ENCODE measurements around the gene SH3GL2. TPM values are rescaled to one million over a fixed set of nuclear protein-coding genes. Genes with fewer than 3 reads are reported as not detected.

Gene SH3GL2
- polyA plus RNA-seq, 1 donor (not counting 4 experiments of a cell fraction or from before 2014, with no cell fraction given): not detected

GRCh38 chr9:17611342-17611741 is 32.5 kb downstream of the SH3GL2 start:
- no peak overlapping the region for H3K4me3 ChIP-seq (ENCODE audit: control insufficient read depth in 2 of 3, extremely low read depth in 1 of 3, insufficient read depth in 2 of 3, low read depth in 1 of 3, low read length in 3 of 3)
- TF ChIP-seq EZH2 (IDR thresholded peaks at IDR 0.05; ENCODE audit: low read length): no peak
- TF ChIP-seq, protein P1, sequence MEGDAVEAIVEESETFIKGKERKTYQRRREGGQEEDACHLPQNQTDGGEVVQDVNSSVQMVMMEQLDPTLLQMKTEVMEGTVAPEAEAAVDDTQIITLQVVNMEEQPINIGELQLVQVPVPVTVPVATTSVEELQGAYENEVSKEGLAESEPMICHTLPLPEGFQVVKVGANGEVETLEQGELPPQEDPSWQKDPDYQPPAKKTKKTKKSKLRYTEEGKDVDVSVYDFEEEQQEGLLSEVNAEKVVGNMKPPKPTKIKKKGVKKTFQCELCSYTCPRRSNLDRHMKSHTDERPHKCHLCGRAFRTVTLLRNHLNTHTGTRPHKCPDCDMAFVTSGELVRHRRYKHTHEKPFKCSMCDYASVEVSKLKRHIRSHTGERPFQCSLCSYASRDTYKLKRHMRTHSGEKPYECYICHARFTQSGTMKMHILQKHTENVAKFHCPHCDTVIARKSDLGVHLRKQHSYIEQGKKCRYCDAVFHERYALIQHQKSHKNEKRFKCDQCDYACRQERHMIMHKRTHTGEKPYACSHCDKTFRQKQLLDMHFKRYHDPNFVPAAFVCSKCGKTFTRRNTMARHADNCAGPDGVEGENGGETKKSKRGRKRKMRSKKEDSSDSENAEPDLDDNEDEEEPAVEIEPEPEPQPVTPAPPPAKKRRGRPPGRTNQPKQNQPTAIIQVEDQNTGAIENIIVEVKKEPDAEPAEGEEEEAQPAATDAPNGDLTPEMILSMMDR (optimal IDR thresholded peaks at IDR 0.05 in 1 of 3, IDR thresholded peaks at IDR 0.05 in 1 of 3, conservative IDR thresholded peaks at IDR 0.05 in 1 of 3; ENCODE audit: extremely low read depth in 1 of 3, insufficient read depth in 2 of 3, low read length in 3 of 3): no peak
- DNase-seq (ENCODE audit: low read depth, low spot score) (no peak), FAIRE-seq (no peak)
- no peaks in the 10 kb centered on the region for H3K9me3 ChIP-seq (ENCODE audit: control insufficient read depth, low read depth, low read length)
- H3K4me1 ChIP-seq (ENCODE audit: control insufficient read depth, extremely low read depth, insufficient read depth, low read length): no peaks in the 10 kb centered on the region
- no peak overlapping the region for H3K9ac ChIP-seq (ENCODE audit: control insufficient read depth, extremely low read depth, insufficient read depth, low read length)
- H3K27ac ChIP-seq (ENCODE audit: control insufficient read depth, insufficient read depth, low read length): no peak overlapping the region
- no peaks in the 10 kb centered on the region for H4K20me1 ChIP-seq (ENCODE audit: control insufficient read depth, extremely low read depth, insufficient read depth, low read length)
- H3K4me2 ChIP-seq (ENCODE audit: control insufficient read depth, extremely low read depth, insufficient read depth, low read depth, low read length): no peak overlapping the region
- no peaks in the 10 kb centered on the region for H3K79me2 ChIP-seq (ENCODE audit: control insufficient read depth, insufficient read depth, low read length)
- H3K27me3 ChIP-seq (ENCODE audit: control insufficient read depth, extremely low read depth, insufficient read depth, low read length): no peaks in the 10 kb centered on the region
- dilution Hi-C loops (cut with MboI; ENCODE audit: extremely low pct_ligation_motif_present, low sequenced_read_pairs): no loop called here
- no peak overlapping the region for H2AFZ ChIP-seq (ENCODE audit: control insufficient read depth, low read length)
- H3K9me1 ChIP-seq (ENCODE audit: control insufficient read depth, extremely low read depth, insufficient read depth, low read length): no peaks in the 10 kb centered on the region
- no peaks in the 10 kb centered on the region for H3K36me3 ChIP-seq (ENCODE audit: control insufficient read depth in 2 of 2, extremely low read depth in 1 of 2, insufficient read depth in 2 of 2, low read length in 2 of 2)

DNA sequence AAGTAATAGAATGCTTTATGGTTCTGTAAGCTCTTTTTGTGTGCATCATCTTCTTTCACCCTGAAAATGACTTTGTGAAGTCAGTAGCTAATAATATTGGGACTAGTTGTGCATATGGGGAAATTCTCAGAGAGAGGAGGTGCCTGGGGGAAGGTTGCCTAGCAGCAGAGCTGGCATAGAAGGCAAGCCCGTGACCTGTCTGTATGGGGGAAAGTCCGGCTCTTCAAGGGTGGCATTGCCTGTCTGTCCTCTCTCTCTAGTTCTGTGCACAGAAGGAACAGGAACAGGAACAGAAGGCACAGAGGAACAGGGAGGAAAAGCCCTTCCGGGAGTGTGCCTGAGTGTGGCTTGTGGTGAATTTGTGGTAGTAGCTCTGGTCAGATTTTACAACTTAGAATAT is 33.1 kb downstream of the SH3GL2 start:
- Histone ChIP-seq H4K20me1 (ENCODE audit: control insufficient read depth, extremely low read depth, insufficient read depth, low read length) (no peaks in the 10 kb centered on the region), H3K4me2 (ENCODE audit: control insufficient read depth, extremely low read depth, insufficient read depth, low read depth, low read length) (no peak overlapping the region), H3K27ac (ENCODE audit: control insufficient read depth, insufficient read depth, low read length) (no peak overlapping the region), H3K4me3 (ENCODE audit: control insufficient read depth in 2 of 3, extremely low read depth in 1 of 3, insufficient read depth in 2 of 3, low read depth in 1 of 3, low read length in 3 of 3) (no peak overlapping the region), H3K36me3 (ENCODE audit: control insufficient read depth in 2 of 2, extremely low read depth in 1 of 2, insufficient read depth in 2 of 2, low read length in 2 of 2) (no peaks in the 10 kb centered on the region), H3K9ac (ENCODE audit: control insufficient read depth, extremely low read depth, insufficient read depth, low read length) (no peak overlapping the region), H3K4me1 (ENCODE audit: control insufficient read depth, extremely low read depth, insufficient read depth, low read length) (no peaks in the 10 kb centered on the region), H3K9me1 (ENCODE audit: control insufficient read depth, extremely low read depth, insufficient read depth, low read length) (no peaks in the 10 kb centered on the region), H3K79me2 (ENCODE audit: control insufficient read depth, insufficient read depth, low read length) (no peaks in the 10 kb centered on the region), H2AFZ (ENCODE audit: control insufficient read depth, low read length) (no peak overlapping the region), H3K9me3 (ENCODE audit: control insufficient read depth, low read depth, low read length) (no peaks in the 10 kb centered on the region), H3K27me3 (ENCODE audit: control insufficient read depth, extremely low read depth, insufficient read depth, low read length) (no peaks in the 10 kb centered on the region)
- no peak for DNase-seq (ENCODE audit: low read depth, low spot score)
- FAIRE-seq: no peak
- TF ChIP-seq, protein P1 (optimal IDR thresholded peaks at IDR 0.05 in 1 of 3, IDR thresholded peaks at IDR 0.05 in 1 of 3, conservative IDR thresholded peaks at IDR 0.05 in 1 of 3; ENCODE audit: extremely low read depth in 1 of 3, insufficient read depth in 2 of 3, low read length in 3 of 3): no peak
- no peak for TF ChIP-seq EZH2 (IDR thresholded peaks at IDR 0.05; ENCODE audit: low read length)
- dilution Hi-C loops (cut with MboI; ENCODE audit: extremely low pct_ligation_motif_present, low sequenced_read_pairs): no loop called here
